ENCODE measurements around the gene HNRNPK.
"Not testable (repeated sequence)": the region's sequence is repeated elsewhere in the genome, so short reads cannot be mapped to it uniquely, and the experiment has no call there.

The HNRNPK gene

GRCh38 chr9:83976372-83976771, 3.6 kb downstream of the HNRNPK start:
- DNase-seq: no peak

DNA sequence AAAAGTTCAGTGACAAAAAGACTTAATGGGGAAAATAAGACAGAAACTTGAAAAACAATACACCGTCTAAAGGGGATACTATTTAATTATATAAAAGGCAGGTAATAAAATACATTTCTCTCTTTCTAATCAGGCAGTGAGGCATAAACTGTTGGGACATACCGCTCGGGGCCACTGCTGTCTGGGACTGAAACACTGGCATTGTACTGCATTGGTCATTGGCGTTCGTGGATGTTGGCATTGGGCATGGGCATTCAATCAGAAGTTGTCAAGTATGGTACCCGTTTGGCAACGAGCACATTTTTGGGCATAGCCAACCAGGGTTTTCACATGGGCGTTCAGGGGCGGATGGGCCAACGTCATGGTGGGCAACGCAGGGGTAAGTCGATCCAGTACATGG, 4.7 kb downstream of the HNRNPK start:
- DNase-seq: no peak

- DNase-seq: no peak
Observed at GRCh38 chr9:83972286-83972685, 7.7 kb downstream of the HNRNPK start.

GRCh38 chr9:83971485-83971884, 8.5 kb downstream of the HNRNPK start:
- no peak for DNase-seq

GRCh38 chr9:83969602-83970001, 10.4 kb downstream of the HNRNPK start:
- DNase-seq: no peak

DNA sequence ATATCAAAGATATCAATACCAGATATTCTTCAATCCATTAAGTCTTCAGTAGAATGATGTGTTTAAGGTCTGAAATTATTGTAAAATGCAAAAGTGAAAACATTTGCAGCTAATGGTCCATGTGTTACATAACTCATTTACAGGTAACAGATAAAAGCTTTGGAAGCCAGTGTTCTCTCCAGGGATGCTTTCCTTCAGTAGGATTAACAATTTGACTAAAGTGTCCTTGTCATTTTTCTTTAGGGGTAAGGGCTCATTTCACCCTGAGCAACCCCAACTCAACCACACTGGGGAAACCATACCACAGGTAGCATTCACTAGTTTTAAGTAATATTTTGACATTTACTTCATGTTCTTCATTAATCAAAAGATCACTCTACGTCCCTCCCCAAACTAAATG, 12.9 kb downstream of the HNRNPK start:
- DNase-seq: no peak

GRCh38 chr9:83966209-83966582, 13.8 kb downstream of the HNRNPK start:
- no peak for DNase-seq

DNA sequence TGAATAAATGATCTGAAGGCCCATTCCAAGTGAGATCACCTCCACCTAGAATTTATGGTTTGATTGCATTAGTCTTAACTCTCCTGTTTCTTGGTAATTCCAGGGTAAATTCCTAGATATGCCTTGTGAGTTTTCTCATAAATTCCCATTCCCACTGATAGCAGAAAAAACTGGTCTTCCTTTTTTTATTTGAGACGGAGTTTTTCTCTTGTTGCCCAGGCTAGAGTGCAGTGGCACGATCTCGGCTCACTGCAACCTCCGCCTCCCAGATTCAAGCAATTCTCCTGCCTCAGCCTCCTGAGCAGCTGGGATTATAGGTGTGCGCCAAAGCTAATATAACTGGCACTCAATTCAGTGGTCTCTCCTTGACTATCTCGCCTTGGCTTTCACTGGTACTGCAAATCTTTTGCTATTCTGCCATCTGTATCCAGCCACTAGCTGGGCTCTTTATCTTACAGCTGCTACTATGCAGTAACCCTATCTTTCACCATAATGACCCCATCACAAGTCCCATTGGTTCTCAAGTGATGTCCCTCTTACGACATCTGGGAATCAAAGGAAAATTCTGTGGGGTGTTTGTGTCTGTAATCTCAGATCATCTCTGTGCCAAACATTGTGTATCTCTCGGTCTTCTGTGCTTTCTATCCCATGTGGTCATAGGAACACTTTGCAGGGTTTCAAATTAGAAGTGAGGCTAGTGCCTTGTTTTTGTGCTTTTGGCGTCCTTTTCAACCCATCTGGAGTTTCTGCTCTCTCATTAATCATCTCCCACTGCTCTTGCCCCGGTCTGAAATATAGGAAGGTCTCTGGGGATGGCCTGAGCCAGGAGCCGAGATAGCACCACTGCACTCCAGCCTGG, 14.4 kb downstream of the HNRNPK start:
- no peak for DNase-seq

- DNase-seq: no peak
Observed at GRCh38 chr9:83964973-83965349, 15.1 kb downstream of the HNRNPK start.

DNA sequence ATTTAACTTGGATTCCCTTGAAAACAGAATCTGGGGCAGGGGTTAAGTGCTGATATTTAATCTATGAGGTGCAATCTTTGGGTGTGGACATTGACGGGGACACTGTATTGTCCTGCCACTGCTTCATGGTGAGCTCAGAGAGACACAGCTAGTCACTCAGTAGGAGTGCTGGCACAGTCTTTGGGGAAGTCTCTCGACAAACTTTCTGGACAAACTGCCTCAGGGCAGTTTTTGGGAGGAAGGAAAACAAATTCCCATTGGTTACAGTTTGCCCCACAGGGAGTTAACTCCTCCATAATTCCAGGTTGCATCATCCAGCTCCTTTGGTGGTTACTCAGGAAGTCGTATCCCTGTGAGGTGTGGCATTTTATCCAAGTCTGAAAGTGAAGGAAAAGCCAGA, 17.9 kb downstream of the HNRNPK start:
- DNase-seq: no peak

- DNase-seq: no peak
Observed at GRCh38 chr9:83960991-83961390, 19.0 kb downstream of the HNRNPK start.

GRCh38 chr9:83959061-83959460, 21.0 kb downstream of the HNRNPK start:
- no peak for DNase-seq

DNA sequence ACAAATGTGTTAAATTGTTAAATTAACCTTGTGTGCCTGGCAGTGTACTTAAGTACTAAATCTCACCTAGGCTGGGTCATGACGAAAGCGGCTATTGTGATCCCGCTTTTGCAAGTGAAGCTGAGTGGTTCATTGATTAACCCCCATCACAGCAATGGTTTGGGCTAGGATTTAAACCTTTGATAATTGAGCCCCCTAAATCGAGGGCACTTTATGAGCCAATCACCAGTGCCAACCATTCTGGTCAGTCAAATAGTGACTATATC, 22.8 kb downstream of the HNRNPK start:
- no peak for DNase-seq

GRCh38 chr9:83956436-83957247, 23.4 kb downstream of the HNRNPK start:
- peak; percentile 47 for DNase-seq

GRCh38 chr9:83956086-83956435, 24.0 kb downstream of the HNRNPK start:
- DNase-seq: peak; percentile 51

DNA sequence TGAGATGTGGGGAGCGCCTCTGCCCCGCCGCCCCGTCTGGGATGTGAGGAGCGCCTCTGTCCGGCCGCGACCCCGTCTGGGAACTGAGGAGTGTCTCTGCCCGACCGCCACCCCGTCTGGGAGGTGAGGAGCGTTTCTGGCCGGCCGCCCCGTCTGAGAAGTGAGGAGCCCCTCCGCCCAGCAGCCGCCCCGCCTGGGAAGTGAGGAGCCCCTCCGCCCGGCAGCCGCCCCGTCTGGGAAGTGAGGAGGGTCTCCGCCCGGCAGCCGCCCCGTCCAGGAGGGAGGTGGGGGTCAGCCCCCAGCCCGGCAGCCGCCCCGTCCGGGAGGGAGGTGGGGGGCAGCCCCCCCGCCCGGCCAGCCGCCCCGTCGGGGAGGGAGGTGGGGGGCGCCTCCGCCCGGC, 31.9 kb downstream of the HNRNPK start:
- not testable (repeated sequence) for DNase-seq

- no peak for DNase-seq
Observed at GRCh38 chr9:83940590-83941303, 39.3 kb downstream of the HNRNPK start.

DNA sequence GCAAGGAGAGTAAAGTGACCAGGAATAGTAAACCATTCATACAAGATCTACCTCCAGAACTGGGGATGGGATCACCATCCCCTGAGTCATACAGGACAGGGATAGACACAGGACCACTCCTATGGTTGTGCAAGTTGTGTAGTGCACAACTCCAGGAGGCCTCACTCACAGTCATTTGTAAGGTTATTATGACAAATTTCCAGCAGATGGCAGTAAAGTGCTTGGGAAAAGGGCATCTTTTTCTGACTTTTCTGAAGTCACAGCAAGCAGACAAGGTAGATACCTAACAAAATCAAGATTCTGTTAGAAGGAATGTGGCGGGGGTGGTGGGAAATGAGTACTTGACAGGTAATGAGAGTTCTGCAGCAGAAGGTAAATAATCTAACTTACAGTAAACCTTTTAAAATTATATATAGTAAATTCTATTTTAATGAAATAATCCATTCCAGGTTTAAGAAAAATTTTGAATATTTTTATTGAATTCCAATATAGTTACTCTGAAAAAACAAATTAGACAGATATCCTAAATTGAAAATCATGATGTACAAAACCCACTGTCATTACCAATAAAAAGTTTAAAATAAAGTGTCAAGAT, 42.1 kb downstream of the HNRNPK start:
- DNase-seq: peak; percentile 24

GRCh38 chr9:83936523-83936922, 43.5 kb downstream of the HNRNPK start:
- no peak for DNase-seq

DNA sequence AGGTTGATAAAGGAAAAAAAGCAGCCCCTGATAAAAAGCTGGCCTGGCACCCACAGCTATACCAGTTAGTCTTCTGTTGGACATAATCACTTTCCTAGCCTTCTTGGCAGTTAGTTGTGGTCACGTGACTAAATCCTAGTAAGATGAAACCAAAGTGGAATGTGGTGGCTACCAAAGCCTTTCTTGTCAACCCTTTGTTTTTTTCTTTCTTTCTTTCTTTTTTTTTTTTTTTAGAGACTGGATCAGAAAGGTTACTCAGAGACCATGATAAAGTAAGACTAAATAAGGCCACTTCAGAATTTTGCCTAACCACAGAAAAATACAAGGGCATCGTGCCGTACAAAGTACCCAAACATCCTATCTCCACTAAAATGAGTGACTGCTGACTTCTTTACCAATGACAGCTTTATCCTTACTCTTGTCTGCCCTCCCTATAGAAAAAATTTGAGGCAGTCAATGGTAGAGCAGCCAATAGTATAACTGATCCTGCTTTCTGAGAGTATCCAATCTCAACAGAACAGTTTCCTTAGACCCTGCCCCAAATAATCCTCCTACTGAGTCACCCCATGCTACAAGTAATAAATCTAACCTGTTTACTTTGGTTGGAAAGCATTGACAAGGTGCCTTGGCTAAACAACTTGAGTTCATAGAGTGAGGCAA, 44.6 kb downstream of the HNRNPK start:
- DNase-seq: no peak

DNA sequence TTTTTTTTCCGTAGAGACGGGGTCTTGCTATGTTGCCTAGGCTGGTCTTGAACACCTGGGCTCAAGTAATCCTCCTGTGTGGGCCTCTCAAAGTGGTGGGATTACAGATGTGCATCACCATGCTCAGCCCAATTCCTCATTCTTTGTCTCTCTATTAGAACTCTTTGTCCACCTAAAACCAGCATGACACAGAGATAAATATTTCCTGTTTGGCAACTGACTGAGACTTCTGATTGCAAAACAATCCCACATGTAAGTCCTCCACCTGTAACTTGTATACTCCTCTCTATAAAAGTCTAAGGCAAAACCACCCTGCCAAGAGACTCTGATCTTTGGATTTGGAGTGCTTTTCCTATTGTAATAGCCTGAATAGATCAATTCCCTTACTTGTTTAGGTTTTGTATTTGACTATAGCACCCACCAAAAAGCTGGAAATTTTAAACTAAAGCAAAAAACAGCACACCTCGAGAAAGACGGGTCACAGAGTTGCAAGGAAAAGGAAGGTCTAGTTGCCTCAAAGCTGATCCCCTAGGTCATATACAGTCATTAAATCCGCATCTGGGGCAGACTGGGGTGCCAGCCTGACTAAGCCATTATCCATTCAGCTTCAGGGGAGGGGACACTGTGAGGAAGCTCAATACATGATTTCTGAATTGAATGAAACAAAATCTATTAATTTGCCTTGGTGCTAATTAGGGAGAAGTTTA, 45.3 kb downstream of the HNRNPK start:
- no peak for DNase-seq

DNA sequence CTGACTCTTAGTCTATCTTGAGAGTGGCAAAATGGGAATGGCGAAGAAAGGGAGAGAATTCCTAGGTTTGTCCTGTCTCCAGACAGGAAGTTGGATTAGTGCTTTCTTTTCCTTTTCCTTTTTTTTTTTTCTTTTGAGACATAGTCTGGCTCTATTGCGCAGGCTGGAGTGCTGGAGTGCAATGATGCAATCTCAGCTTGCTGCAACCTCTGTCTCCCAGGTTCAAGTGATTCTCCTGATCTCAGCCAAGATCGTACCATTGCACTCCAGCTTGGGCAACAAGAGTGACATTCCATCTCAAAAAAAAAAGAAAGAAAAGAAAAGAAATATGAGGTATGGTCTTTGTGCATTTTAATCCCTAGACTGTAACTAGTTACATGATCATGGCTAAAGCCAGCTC, 46.2 kb downstream of the HNRNPK start:
- DNase-seq: no peak
